ENCODE results near the gene KRTAP9-9.
"Not testable (repeated sequence)": the region's sequence is repeated elsewhere in the genome, so short reads cannot be mapped to it uniquely, and the experiment has no call there.

The KRTAP9-9 gene

DNA sequence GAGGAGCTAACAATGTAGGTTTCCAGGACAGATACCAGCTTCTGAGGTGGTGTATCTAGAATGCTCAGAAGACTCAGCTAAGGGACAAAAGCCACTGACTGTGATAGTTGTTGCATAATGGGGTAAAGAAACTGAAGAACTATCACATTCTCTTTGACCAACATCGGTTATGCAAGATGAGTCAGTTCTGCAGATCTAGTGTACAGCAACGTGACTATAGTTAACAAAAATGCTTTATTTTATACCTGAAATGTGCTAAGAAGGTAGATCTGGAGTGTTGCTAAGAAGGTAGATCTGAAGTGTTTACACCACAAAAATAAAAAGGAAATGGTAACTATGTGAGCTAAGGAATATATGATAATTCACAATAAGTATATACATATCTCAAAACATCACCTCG, 12.5 kb downstream of the KRTAP9-9 start:
- no peak for DNase-seq

DNA sequence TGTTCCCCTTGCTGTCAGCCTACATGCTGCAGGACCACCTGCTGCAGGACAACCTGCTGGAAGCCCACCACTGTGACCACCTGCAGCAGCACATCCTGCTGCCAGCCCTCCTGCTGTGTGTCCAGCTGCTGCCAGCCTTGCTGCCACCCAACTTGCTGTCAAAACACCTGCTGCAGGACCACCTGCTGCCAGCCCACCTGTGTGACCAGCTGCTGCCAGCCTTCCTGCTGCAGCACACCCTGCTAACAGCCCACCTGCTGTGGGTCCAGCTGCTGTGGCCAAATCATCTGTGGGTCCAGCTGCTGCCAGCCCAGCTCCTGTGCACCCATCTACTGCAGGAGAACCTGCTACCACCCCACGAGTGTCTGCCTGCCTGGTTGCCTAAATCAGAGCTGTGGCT, 16.1 kb downstream of the KRTAP9-9 start:
- not testable (repeated sequence) for DNase-seq

DNA sequence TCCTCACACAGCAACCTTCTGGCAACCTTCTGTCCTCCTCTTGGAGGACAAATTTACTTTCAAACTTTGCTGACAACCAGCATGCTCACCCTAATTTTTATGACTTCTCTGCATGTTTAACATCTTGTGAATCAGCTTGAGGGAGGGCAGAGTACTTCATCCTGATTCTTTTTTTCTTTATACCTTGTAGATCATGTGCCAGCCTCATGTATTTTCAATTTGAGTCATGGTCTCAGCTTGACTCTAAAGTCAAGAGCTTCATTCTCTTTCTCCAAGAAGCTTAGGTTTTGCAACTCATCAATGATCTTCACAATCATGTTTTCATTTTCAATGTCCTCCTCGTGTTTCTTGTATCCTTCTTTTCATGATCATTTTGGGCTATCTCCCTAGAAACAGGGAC, 16.7 kb downstream of the KRTAP9-9 start:
- DNase-seq = no peak

DNA sequence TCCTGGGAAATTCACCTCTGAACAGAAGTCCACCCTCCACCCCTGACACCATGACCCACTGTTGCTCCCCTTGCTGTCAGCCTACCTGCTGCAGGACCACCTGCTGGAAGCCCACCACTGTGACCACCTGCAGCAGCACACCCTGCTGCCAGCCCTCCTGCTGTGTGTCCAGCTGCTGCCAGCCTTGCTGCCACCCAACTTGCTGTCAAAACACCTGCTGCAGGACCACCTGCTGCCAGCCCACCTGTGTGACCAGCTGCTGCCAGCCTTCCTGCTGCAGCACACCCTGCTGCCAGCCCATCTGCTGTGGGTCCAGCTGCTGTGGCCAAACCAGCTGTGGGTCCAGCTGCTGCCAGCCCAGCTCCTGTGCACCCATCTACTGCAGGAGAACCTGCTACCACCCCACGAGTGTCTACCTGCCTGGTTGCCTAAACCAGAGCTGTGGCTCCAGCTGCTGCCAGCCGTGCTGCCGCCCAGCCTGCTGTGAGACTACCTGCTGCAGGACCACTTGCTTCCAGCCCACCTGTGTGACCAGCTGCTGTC, 20.5 kb downstream of the KRTAP9-9 start, which contains the start of gene KRTAP9-7:
Gene KRTAP9-7 (plus strand): TSS at position 51 of the 543 bp plus-strand sequence. CDS start 0 bp downstream, at position 51.
- not testable (repeated sequence) for DNase-seq

DNA sequence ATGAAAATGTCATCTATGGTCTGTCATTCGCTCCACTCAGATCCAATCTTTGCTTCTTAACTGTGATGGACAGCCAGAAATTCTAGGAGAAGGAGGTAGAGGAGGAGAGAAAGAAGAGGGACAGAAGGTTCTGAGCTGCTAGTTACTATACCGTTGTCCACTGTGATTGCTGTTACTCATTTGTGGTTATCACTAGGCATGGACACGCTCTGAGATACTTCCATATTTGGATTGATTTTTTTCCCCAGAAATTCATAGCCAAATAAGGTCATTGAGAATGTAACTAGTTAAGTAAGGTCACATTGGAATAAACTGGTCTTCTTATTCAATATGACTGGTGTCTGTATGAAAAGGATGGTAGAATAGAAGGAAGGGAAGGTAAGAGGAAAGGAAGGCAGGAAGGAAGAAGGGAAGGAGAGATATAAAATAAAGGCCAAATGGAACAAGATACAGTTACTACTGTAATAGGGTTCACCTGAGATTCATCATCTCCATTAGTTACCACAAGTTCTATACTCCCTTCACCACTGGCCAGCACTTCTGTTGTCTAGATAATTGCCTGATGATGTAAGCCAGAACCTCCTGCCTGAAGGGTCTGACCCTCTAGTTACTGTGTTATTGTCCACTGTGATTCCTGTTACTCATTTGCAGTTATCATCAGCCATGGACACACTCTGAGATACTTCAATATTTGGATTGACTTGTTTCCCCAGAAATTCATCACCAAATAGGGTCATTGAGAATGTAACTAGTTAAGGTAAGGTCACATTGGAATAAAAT, 23.2 kb downstream of the KRTAP9-9 start:
- DNase-seq = no peak

DNA sequence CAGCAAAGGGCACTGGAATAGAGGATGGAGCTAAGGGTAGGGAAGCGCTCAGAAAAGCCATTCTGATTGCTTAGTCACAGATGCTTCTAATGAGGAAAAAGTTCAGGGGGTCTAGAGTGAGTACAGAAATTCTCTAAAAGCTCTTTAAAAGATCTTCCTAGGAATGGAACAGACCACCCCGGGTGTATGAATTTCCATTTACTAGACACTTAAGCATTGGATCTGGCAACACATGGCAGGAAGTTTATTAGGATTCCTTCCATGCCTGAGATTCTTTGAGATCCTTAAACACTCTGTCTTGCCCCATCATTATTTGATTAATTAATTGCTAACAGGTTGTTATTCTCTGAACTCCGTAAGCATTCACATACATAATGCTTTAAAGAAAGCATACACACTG, 28.9 kb downstream of the KRTAP9-9 start:
- no peak for DNase-seq

DNA sequence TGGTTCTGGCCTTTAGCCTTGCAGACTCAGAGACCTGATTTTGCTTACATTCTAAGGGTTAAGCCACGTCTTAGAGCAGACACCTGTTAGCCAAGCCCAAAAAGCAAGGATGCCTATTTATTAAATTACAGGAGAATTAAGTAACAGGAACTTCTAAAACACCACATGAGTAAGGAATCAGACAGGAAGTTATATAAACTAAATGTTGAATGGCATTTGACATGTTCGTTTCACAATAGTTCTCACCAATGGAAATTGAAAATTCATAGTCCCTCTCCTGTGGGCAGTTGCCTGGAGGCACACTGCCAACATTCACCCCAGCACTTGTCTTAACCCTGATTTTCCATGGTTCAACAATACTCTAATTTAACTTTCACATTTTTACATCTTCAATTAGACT, 29.4 kb downstream of the KRTAP9-9 start:
- DNase-seq = no peak

DNA sequence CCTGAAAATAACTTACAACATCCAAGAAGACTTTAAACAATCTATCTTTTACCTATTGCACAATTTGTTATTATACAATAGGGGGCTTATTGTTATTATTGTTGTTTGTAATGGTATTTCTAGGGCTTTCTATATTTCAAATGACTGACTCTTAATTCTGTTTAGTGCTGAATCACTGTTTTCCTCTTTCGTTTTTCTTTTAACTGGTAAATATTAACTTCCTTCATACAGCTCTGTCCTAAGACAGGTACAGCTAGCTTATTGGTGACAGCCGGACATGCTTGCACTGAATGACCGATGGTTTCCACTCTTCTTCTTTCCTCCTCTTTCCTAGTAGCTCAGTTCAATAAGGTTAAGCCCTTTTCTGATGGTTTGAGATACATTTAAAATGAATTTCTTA, 31.9 kb downstream of the KRTAP9-9 start:
- no peak for DNase-seq

DNA sequence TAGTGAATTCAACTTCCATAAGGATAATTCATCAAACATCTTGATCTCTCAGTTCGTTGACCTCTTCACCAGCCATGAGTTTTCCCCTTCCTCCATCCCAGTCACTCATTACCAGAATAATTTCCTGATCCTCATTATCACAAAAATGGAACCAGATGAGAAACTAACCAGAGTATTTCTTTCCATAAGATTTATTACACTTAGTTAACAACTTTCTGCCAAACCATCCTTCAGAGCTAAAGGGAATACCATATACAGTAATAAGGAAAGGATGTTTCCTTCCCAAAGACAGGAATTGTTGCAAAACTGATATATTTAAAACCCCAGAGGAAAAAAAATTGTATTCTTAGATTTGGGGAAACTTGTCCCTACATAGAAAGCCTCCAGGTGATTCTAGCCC, 38.8 kb downstream of the KRTAP9-9 start:
- DNase-seq = no peak

DNA sequence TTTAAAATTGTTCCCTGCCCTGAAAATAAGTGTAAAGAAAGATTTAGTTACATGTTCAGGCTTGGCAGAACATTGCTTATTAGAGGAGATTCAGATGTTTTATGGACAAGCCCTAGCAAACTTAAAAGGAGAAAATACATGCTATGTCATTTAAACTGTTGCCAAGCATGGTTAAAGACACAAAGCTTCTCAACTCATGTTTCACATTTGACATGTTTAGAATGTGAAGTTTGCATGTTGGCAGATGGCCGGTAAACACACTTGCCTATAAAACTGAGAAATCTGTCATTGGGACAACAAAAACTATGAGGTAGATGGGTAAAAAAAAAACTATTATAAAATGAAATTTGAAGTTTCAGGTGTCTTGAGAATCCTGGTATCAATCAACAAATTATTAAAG, 41.7 kb downstream of the KRTAP9-9 start:
- DNase-seq = no peak

DNA sequence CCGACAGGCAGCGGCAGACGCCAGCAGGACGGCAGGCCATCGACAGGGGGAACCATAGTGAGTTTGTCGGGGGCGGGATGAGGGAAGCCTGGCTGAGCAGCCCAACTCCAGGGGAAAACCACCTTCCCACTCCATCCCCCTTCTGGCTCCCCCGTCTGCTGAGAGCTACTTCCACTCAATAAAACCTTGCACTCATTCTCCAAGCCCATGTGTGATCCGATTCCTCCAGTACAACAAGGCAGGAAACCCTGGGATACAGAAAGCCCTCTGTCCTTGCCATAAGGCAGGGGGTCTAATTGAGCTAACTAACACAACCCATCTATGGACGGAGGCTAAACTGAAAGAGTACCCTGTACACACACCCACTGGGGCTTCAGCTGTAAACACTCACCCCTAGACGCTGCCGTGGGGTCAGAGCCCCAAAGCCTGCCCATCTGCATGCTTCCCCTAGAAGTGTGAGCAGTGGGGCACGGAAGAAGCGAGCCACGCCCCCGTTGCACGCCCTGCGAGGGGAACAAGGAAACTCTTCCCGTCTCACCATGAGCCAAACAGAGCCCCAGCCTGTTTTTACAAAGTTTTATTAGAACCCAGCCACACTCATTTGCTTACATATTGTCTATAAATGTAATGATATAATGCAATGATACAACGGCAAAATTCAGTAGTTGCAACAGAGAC, 43.4 kb downstream of the KRTAP9-9 start:
- DNase-seq = no peak

DNA sequence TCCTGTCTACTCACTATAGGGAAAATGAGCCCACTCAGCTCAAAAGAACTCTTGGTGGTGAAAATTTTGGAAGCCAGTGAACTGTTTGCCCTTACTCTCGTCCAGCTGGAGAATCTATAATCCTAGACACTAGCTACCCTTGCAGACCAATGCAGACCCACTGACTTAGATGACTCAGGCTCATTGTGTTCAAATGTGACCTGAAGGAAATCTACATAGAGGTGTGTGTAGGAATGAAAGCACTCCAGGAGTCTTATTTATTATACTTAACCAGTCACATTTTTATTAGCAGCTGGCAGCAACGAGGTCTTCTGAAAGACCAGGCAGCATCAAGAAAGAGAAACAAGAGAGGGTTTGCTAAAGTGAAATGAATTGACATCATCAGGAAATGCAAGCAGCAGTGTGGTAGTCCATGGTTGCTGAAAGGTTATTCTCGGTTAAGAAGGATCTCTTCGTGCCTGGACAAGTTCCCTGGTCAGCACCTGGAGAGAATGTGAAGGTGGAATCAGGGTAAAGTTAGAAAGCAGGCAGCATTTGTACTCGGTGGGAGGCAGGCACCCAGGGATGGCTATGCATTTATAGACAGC, 46.1 kb downstream of the KRTAP9-9 start:
- DNase-seq = no peak

DNA sequence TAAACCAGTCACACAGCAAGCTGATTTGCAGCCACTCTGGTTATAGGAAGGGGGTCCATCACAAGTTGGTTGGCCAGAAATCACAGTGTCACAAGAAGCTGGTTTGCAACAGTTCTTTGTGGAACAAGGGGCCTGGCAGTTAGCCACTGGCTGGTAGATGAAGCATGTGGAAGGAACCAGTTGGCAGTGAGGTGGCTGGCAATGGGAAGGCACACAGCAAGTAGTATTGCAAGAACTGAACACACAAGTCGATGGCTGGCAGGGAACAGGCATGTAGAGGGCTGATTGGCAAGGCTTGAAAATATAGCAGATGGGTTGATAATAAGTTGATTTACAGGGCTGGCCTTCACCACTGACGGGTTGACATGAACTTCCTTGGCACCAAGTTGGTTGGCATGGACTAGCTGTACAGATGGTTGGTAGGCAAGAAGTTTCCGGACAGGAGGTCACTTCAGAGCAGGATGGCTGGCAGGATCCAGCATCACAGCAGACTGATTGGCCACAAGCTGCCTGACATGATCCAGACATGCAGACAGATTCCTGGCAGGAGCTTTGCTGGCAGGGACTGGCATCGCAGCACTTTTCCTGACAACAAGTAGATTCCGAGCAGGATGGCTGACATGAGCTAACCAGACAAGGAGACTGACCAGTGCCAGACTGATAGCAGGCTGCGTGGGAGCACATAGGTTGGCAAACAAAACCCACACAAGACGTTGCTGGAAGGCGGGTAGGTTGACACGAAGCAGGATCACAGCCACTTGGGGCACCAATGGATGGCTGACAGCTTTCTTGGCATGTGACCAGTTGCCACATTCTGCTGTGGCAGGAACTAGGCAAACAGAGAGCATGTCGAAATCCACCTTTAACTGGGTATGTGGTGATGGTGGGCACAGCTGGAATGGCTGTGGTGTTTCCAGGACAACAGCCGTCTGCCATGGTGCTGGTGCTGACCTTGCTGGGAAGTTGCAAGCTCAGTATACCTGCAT, 47.0 kb downstream of the KRTAP9-9 start, which contains the start of gene KRTAP29-1:
Gene KRTAP29-1 (minus strand): TSS at position 936 of the 986 bp plus-strand sequence. CDS start 0 bp downstream, at position 936.
- DNase-seq = no peak

DNA sequence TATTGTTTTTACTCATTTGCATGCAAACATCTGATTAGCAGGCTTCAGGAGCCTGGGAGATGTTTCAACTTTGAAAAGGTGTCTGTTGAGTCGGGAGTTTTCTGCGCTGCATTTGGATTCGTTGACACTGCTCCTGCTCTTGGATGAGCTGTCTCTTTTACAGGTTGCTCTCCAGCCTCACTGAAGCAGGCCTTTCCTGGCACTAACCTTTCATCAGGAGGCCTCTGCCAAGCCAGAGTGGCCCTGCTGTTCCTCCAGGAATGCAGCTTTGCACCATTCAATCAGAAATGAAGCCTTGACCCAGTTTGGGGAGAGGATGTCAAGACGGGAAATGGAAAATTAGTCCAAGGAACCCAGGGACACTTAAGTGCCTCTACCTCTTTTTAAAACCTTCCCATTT, 47.8 kb downstream of the KRTAP9-9 start:
- DNase-seq = no peak

DNA sequence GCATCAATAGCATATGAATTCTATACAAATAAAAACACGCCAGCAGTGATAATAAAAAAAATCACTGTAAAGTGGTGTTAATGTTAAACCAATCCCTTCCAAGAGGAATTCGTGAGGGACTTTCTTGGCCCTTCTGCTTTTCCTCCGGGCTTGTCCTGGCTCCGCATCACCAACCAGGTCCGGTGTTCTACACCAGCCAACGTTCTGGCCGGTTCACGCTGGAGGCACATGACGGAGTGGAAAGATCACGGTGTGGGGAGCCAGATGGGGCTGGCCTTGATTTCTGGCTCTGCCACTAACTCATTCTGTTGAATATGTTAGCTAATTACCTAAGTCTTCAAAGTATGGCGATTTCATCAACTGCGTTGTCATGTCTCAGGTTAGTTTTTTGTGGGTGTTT, 48.9 kb downstream of the KRTAP9-9 start:
- no peak for DNase-seq

Measured in NCI-H1436 (cell line).